NCI-H2171 (cell line): ENCODE results near the gene FADS1.
A peak's percentile ranks its signal among the peaks of the same experiment; 100 is the strongest.

Experiments
- DNase-seq: peaks from one replicate; lab custom pipeline; 2025; lab: John Stamatoyannopoulos, UW

Gene FADS1

GRCh38 chr11:61816736-61817455, at the start of gene FADS1:
TSS of gene FADS1 (minus strand) at chr11:61817003. CDS start at chr11:61816929, 74 bp downstream.
- DNase-seq = peak; percentile 98

- DNase-seq = no peak
These were observed 49.6 kb upstream of the FADS1 start for GRCh38 chr11:61866231-61866957.

GRCh38 chr11:61864814-61865775, 48.3 kb upstream of the FADS1 start:
- DNase-seq = no peak

- DNase-seq = no peak
These were observed 46.8 kb upstream of the FADS1 start for GRCh38 chr11:61863548-61864081.

GRCh38 chr11:61862714-61863547, 46.1 kb upstream of the FADS1 start:
- no peak for DNase-seq

- DNase-seq = no peak
These were observed 44.8 kb upstream of the FADS1 start for GRCh38 chr11:61861634-61862033.

- DNase-seq = no peak
These were observed 43.5 kb upstream of the FADS1 start for GRCh38 chr11:61860054-61860903.

- DNase-seq = no peak
These were observed 39.3 kb upstream of the FADS1 start for GRCh38 chr11:61855939-61856680.

- DNase-seq = no peak
These were observed 38.3 kb upstream of the FADS1 start for GRCh38 chr11:61854966-61855714.

- DNase-seq = no peak
These were observed 37.5 kb upstream of the FADS1 start for GRCh38 chr11:61854206-61854895.

GRCh38 chr11:61853698-61854169, 36.9 kb upstream of the FADS1 start:
- no peak for DNase-seq

GRCh38 chr11:61851900-61852295, 35.1 kb upstream of the FADS1 start:
- no peak for DNase-seq

- DNase-seq = no peak
These were observed 34.5 kb upstream of the FADS1 start for GRCh38 chr11:61851113-61851899.

GRCh38 chr11:61850687-61851086, 33.9 kb upstream of the FADS1 start:
- no peak for DNase-seq

- no peak for DNase-seq
These were observed 31.8 kb upstream of the FADS1 start for GRCh38 chr11:61848631-61849030.

GRCh38 chr11:61847914-61848581, 31.2 kb upstream of the FADS1 start:
- no peak for DNase-seq
